ENCODE measurements around the gene SLC22A9.

DNA sequence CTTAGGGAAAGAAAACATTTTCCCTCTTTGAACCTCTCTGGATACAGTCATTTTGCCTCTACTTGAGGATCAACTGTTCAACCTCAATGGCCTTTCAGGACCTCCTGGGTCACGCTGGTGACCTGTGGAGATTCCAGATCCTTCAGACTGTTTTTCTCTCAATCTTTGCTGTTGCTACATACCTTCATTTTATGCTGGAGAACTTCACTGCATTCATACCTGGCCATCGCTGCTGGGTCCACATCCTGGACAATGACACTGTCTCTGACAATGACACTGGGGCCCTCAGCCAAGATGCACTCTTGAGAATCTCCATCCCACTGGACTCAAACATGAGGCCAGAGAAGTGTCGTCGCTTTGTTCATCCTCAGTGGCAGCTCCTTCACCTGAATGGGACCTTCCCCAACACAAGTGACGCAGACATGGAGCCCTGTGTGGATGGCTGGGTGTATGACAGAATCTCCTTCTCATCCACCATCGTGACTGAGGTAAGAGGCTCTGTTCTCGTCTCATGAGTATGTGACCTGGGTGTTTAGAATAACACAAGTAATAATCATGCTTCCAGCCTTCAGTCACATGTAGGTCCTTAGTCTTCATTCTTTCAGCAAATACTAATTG, 495 bp downstream of the SLC22A9 start:
- TF ChIP-seq POLR2AphosphoS5 (IDR thresholded peaks at IDR 0.05) = no peak
- TF ChIP-seq CTCF (IDR thresholded peaks at IDR 0.05) = no peak
